Breast epithelium (tissue), 3 donors: ENCODE results near the gene SERINC5.

ENCODE experiments used
- CTCF ChIP-seq, 3 donors: fragments of 450-650 bp; IDR thresholded peaks; one replicate each; pipeline ENCODE4 v1.5.1; 2016 to 2017; ENCODE audit warnings: antibody characterized with exemption in 3 of 3, mild to moderate bottlenecking in 3 of 3, moderate library complexity in 3 of 3
- POLR2A ChIP-seq: fragments of 450-650 bp; IDR thresholded peaks from one replicate; pipeline ENCODE4 v1.6.1; 2016; ENCODE audit warnings: antibody characterized with exemption, mild to moderate bottlenecking, moderate library complexity
- POLR2AphosphoS5 ChIP-seq, 3 donors: sonication (generic); formaldehyde crosslinking; IDR thresholded peaks; one replicate each; pipeline ENCODE4 v1.6.1; 2017; ENCODE audit warnings: antibody characterized with exemption in 3 of 3

- no peak for TF ChIP-seq CTCF (IDR thresholded peaks at IDR 0.05)
- TF ChIP-seq POLR2AphosphoS5 (IDR thresholded peaks at IDR 0.05): no peak
- no peak for TF ChIP-seq POLR2A
Observed at GRCh38 chr5:80238097-80238496, 17.8 kb downstream of the SERINC5 start.
